SK-N-SH (cell line): ENCODE measurements around the gene SMAP1.

ENCODE experiments used
- RAD21 ChIP-seq: IDR thresholded peaks from 2 replicates; pipeline ENCODE4 v1.6.1; 2012; ENCODE audit warnings: mild to moderate bottlenecking, low read length
- TF ChIP-seq, protein P1 (sequence below): fragments of 200-600 bp; sonication (generic); IDR thresholded peaks from 2 replicates; pipeline ENCODE4 v1.6.1; 2017; ENCODE audit warnings: antibody characterized with exemption, mild to moderate bottlenecking, moderate library complexity

- no peak for TF ChIP-seq RAD21
- TF ChIP-seq, protein P1, sequence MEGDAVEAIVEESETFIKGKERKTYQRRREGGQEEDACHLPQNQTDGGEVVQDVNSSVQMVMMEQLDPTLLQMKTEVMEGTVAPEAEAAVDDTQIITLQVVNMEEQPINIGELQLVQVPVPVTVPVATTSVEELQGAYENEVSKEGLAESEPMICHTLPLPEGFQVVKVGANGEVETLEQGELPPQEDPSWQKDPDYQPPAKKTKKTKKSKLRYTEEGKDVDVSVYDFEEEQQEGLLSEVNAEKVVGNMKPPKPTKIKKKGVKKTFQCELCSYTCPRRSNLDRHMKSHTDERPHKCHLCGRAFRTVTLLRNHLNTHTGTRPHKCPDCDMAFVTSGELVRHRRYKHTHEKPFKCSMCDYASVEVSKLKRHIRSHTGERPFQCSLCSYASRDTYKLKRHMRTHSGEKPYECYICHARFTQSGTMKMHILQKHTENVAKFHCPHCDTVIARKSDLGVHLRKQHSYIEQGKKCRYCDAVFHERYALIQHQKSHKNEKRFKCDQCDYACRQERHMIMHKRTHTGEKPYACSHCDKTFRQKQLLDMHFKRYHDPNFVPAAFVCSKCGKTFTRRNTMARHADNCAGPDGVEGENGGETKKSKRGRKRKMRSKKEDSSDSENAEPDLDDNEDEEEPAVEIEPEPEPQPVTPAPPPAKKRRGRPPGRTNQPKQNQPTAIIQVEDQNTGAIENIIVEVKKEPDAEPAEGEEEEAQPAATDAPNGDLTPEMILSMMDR = no peak
These were observed 49.5 kb downstream of the SMAP1 start for GRCh38 chr6:70717038-70717801.
